Middle frontal gyrus (tissue), 1 donor: ENCODE data around the gene CACNB4.
"Not testable (repeated sequence)": the region's sequence is repeated elsewhere in the genome, so short reads cannot be mapped to it uniquely, and the experiment has no call there.

Experiments used
- DNase-seq: peaks from one replicate; pipeline ENCODE4 v3.0.0-alpha.2; 2015; ENCODE audit warnings: low spot score; ENCODE audit errors: extremely low spot score

Gene CACNB4

GRCh38 chr2:152098496-152099366, at the start of gene CACNB4:
Gene CACNB4 (minus strand): TSS chr2:152099044.
- DNase-seq, result no peak

- no peak for DNase-seq
Observed at GRCh38 chr2:152134488-152135280, 35.8 kb upstream of the CACNB4 start.

- DNase-seq, result no peak
Observed at GRCh38 chr2:152132306-152132705, 33.5 kb upstream of the CACNB4 start.

GRCh38 chr2:152127628-152128027, 28.8 kb upstream of the CACNB4 start:
- DNase-seq, result no peak

- DNase-seq, result no peak
Observed at GRCh38 chr2:152126664-152127063, 27.8 kb upstream of the CACNB4 start.

GRCh38 chr2:152122161-152122560, 23.3 kb upstream of the CACNB4 start:
- DNase-seq, result no peak

GRCh38 chr2:152120430-152120829, 21.6 kb upstream of the CACNB4 start:
- DNase-seq, result no peak

- no peak for DNase-seq
Observed at GRCh38 chr2:152115952-152116351, 17.1 kb upstream of the CACNB4 start.

GRCh38 chr2:152114366-152114765, 15.5 kb upstream of the CACNB4 start:
- DNase-seq, result no peak

GRCh38 chr2:152107140-152107539, 8.3 kb upstream of the CACNB4 start:
- DNase-seq, result not testable (repeated sequence)

- DNase-seq, result no peak
Observed at GRCh38 chr2:152106464-152106863, 7.6 kb upstream of the CACNB4 start.

GRCh38 chr2:152103271-152103670, 4.4 kb upstream of the CACNB4 start:
- DNase-seq, result no peak

GRCh38 chr2:152100961-152101360, 2.1 kb upstream of the CACNB4 start:
- DNase-seq, result no peak

- no peak for DNase-seq
Observed at GRCh38 chr2:152099367-152100050, 665 bp upstream of the CACNB4 start.

GRCh38 chr2:152097801-152098495, 896 bp downstream of the CACNB4 start:
- DNase-seq, result no peak

- no peak for DNase-seq
Observed at GRCh38 chr2:152097290-152097800, 1.5 kb downstream of the CACNB4 start.

GRCh38 chr2:152095146-152095545, 3.7 kb downstream of the CACNB4 start:
- DNase-seq, result no peak

- DNase-seq, result no peak
Observed at GRCh38 chr2:152094014-152094413, 4.8 kb downstream of the CACNB4 start.

GRCh38 chr2:152093464-152093863, 5.4 kb downstream of the CACNB4 start:
- no peak for DNase-seq

- no peak for DNase-seq
Observed at GRCh38 chr2:152092095-152092494, 6.7 kb downstream of the CACNB4 start.

GRCh38 chr2:152090726-152091125, 8.1 kb downstream of the CACNB4 start:
- not testable (repeated sequence) for DNase-seq
